Measurements from ENCODE around the gene DDX24. TPM values are rescaled to one million over a fixed set of nuclear protein-coding genes. Genes with fewer than 3 reads are reported as not detected.

DDX24 gene
- total and polyA plus RNA-seq, 2 of the 8 experiments (the other 6 are each of a cell fraction or from before 2014, with no cell fraction given): 89.0 to 201 TPM

DNA sequence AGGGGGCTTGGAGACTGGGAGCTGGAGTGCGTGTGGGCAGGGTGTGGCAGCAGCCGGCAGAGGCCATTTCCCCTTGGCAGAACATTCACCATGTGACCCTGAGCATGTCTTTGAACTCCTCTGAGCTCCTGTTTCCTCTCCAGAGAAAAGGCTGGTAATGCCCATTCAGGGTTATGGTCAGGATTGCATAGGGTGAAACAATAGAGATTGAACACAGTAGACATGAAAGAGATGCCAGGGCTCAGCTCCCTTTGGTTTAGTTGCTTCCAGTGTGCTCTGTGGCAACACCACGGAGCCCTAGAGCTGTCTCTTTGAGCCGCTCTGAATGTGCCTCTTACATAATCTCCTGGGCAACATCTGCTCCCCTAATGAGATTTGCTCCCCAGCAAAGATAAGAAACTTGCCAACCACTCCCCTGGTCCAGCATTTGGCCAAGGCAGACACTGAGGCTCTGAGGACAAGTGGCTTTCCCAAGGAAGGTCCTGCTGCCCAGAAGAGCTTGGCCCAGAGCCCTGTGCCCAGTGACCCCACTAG is 34.1 kb upstream of the DDX24 start (continued):
- no peak for TF ChIP-seq CBX5 (IDR thresholded peaks at IDR 0.05; ENCODE audit: low read depth, low read length)
- TF ChIP-seq TEAD4 (IDR thresholded peaks at IDR 0.05; ENCODE audit: low read depth, low read length): no peak
- no peak for TF ChIP-seq SP2 (IDR thresholded peaks at IDR 0.05; ENCODE audit: low read length)
- TF ChIP-seq EZH2 (IDR thresholded peaks at IDR 0.05; ENCODE audit: low read depth, low read length, severe bottlenecking): no peak
- TF ChIP-seq TBP (IDR thresholded peaks at IDR 0.05; ENCODE audit: low read depth, low read length): no peak
- no peak for TF ChIP-seq SRF (IDR thresholded peaks at IDR 0.05; ENCODE audit: low read depth, low read length)
